ENCODE results near the gene POLRMT. TPM values are rescaled to one million over a fixed set of nuclear protein-coding genes. Genes with fewer than 3 reads are reported as not detected.

POLRMT gene
- total RNA-seq, 2 donors from 2014 or later, result 34.7 to 106 TPM

DNA sequence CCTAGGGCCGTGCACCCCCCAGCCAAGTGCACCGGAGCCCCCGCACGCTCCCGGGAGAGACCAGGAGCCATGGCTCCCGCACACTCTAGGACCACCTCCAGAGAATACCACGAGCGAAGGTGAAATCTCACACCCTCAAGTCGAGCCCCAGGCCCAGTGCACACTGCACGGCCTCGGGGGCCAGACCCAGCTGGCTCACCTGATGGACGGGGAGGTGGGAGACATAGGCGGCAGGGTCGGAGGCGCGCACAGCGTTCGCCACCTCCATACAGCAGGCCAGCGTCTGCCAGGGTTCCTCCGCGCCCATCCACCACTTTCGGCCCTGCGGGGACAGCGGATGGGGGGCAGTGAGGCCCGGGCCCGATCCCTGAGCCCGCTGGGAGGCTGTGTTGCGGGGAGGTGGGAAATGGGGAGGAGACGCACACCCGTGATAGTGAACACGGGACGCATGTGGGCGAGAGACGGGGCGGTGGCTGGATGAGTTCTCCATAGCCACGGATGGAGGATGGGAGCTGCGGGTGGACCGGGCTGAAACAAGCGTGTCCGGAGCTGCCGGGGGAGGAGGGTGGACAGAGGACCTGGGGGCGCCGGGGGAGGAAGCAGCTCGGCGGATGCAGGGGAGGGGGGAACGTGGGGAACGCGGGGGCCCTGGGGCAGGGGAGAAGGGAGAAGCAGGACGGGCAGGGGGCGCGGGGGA is 13.0 kb downstream of the POLRMT start:
- no peak overlapping the region for H3K27ac ChIP-seq
- TF ChIP-seq POLR2AphosphoS5 (IDR thresholded peaks at IDR 0.05) (no peak), POLR2A (IDR thresholded peaks at IDR 0.05) (no peak)
- TF ChIP-seq, protein P1, sequence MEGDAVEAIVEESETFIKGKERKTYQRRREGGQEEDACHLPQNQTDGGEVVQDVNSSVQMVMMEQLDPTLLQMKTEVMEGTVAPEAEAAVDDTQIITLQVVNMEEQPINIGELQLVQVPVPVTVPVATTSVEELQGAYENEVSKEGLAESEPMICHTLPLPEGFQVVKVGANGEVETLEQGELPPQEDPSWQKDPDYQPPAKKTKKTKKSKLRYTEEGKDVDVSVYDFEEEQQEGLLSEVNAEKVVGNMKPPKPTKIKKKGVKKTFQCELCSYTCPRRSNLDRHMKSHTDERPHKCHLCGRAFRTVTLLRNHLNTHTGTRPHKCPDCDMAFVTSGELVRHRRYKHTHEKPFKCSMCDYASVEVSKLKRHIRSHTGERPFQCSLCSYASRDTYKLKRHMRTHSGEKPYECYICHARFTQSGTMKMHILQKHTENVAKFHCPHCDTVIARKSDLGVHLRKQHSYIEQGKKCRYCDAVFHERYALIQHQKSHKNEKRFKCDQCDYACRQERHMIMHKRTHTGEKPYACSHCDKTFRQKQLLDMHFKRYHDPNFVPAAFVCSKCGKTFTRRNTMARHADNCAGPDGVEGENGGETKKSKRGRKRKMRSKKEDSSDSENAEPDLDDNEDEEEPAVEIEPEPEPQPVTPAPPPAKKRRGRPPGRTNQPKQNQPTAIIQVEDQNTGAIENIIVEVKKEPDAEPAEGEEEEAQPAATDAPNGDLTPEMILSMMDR (IDR thresholded peaks at IDR 0.05), result no peak
- H3K9me3 ChIP-seq, result no peaks in the 10 kb centered on the region
- DNase-seq (ENCODE audit: low spot score), result no peak
- intact Hi-C loops (cut with DNase I), result no loop called here
- WGBS, result 92% methylated on average over 45 of the region's 51 CpGs
- H3K4me3 ChIP-seq, result no peak overlapping the region
- no peaks in the 10 kb centered on the region for H3K4me1 ChIP-seq (replicated peaks)
- no peaks in the 10 kb centered on the region for H3K27me3 ChIP-seq (replicated peaks; ENCODE audit: insufficient read depth)
- peaks cover 0 to 22% of the 10 kb centered on the region in 2 donors for H3K36me3 ChIP-seq

DNA sequence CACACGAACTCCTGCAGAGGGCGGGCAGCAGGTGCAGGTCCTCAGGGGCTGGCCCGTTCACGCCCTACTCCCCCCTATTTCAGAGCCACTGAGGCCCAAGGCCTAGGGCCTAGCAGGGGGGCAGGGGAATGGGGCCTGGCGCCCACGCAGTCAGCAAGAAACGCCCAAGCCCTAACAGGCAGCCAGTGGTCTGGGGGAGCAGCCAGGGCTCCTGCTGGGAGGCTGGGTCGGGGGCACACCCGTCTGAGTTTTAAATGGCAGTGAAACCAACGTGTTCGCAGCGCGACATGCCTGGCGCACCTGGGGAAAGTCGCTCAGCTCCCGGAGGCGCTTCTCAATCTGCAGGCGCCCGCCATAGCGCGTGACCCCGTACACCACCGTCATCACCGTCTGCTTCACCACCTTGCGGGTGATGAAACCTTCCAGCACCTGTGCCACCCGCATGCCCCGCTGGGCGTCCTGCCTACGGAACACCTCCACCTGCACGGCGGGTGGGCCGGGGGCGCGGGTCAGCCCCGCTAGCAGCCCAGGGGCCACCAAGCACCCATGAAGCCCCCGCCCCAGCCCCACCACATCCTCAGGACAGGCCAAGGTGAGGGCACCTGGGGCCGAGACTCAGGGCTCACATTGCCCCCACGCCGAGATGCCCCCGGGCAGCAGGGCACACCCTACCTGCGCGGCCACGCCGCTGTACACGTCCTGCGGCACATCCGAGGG is 13.9 kb downstream of the POLRMT start:
- TF ChIP-seq, protein P1 (IDR thresholded peaks at IDR 0.05), result no peak
- TF ChIP-seq POLR2AphosphoS5 (IDR thresholded peaks at IDR 0.05) (no peak), POLR2A (IDR thresholded peaks at IDR 0.05) (no peak)
- Histone ChIP-seq H3K4me1 (replicated peaks) (no peaks in the 10 kb centered on the region), H3K36me3 (peaks cover 0 to 22% of the 10 kb centered on the region in 2 donors), H3K9me3 (no peaks in the 10 kb centered on the region), H3K4me3 (no peak overlapping the region), H3K27me3 (replicated peaks; ENCODE audit: insufficient read depth) (no peaks in the 10 kb centered on the region), H3K27ac (no peak overlapping the region)
- intact Hi-C loops (cut with DNase I), result no loop called here
- 94% methylated on average over 44 of the region's 47 CpGs for WGBS
- no peak for DNase-seq (ENCODE audit: low spot score)

DNA sequence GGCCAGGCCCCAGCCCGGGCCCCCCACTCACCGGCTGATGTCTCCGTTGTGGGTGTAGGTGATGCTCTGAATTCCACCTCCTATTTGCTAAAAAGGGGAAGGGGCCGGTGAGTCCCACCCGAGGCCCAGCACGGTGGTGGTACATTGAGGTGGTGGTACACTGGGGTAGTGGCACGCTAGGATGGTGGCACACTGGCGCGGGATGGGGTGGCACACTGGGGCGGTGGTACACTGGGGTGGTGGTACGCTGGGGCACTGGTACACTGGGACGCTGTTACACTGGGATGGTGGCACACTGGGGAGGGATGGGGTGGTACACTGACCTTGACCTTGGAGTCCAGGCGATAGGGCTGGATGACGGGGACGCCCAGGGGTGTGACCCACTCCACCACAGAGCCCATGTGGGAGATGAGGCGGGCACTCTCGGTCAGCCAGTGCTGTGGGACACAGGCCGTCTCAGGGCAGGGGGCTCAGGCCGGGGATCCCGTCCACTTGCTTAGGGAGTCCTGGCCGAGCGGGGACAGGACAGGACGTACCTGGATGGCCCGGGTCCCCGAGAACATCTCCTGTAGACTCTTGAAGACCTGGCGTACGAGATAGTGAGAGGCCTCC is 14.6 kb downstream of the POLRMT start:
- H3K27ac ChIP-seq, result no peak overlapping the region
- no peaks in the 10 kb centered on the region for H3K4me1 ChIP-seq (replicated peaks)
- TF ChIP-seq, protein P1 (IDR thresholded peaks at IDR 0.05), result no peak
- TF ChIP-seq POLR2A (IDR thresholded peaks at IDR 0.05) (no peak), POLR2AphosphoS5 (IDR thresholded peaks at IDR 0.05) (no peak)
- 96% methylated on average over 25 of the region's 27 CpGs for WGBS
- no peaks in the 10 kb centered on the region for H3K9me3 ChIP-seq
- peaks cover 0 to 22% of the 10 kb centered on the region in 2 donors for H3K36me3 ChIP-seq
- DNase-seq (ENCODE audit: low spot score), result no peak
- intact Hi-C loops (cut with DNase I), result no loop called here
- no peak overlapping the region for H3K4me3 ChIP-seq
- no peaks in the 10 kb centered on the region for H3K27me3 ChIP-seq (replicated peaks; ENCODE audit: insufficient read depth)

DNA sequence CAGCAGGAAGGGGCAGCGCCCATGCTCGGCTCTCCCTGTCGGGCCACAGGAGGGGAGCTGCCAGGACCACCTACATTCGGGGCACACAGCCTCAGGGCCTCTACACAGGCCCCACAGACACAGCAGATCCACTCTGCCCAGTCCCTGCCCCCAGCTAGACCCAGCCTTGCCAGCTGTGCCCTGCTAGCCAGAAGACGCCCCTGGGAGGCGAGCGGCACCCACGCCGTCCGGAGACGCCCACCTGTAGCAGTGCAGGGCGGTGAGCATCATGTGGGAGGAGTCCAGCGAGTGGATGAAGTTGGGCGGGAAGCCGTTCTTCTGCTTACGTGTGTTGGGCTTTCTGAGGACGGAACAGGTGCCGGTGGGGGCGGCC is 15.1 kb downstream of the POLRMT start:
- 90% methylated on average over 16 of the region's 19 CpGs for WGBS
- TF ChIP-seq POLR2A (IDR thresholded peaks at IDR 0.05) (no peak), POLR2AphosphoS5 (IDR thresholded peaks at IDR 0.05) (no peak)
- TF ChIP-seq, protein P1 (IDR thresholded peaks at IDR 0.05), result no peak
- H3K36me3 ChIP-seq, result peaks cover 0 to 22% of the 10 kb centered on the region in 2 donors

More for the DNA sequence above, 15.1 kb downstream of the POLRMT start:
- Histone ChIP-seq H3K27ac (no peak overlapping the region), H3K4me1 (replicated peaks) (no peaks in the 10 kb centered on the region), H3K4me3 (no peak overlapping the region), H3K9me3 (no peaks in the 10 kb centered on the region), H3K27me3 (replicated peaks; ENCODE audit: insufficient read depth) (no peaks in the 10 kb centered on the region)
- no peak for DNase-seq (ENCODE audit: low spot score)
- intact Hi-C loops (cut with DNase I), result no loop called here

Measured in prostate gland (tissue), 2 donors.